Measurements from ENCODE around the gene TGM5. TPM values are rescaled to one million over a fixed set of nuclear protein-coding genes. Genes with fewer than 3 reads are reported as not detected.

TGM5 gene
- total and polyA plus RNA-seq, 2 donors (not counting 1 experiment from before 2014, with no cell fraction given): 0.42 TPM; not detected in 1

DNA sequence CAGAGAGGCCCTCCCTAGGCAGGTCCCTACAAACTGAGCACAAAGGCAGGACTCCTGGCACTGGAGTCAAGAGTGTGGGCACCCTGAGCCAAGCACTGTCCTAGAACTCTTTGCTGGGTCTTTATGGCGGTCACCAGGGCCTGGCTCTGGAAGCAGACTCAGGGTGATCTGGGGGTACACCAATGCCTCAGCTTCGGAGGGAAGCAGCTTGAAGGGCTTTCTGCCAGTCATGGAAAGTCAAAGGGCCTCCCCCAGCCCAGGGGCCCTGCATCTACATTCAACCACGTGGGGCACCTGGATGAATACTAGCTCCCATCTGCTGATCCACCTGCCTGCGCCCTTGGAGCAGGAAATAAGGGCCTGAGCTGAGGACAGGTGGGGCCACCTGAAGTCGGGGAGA, 53.3 kb downstream of the TGM5 start:
- WGBS (ENCODE audit: insufficient coverage): 81% methylated on average over 5 of the region's 5 CpGs
- POLR2A ChIA-PET: no interaction called here
- H3K27ac Mint-ChIP-seq: no peak overlapping the region

DNA sequence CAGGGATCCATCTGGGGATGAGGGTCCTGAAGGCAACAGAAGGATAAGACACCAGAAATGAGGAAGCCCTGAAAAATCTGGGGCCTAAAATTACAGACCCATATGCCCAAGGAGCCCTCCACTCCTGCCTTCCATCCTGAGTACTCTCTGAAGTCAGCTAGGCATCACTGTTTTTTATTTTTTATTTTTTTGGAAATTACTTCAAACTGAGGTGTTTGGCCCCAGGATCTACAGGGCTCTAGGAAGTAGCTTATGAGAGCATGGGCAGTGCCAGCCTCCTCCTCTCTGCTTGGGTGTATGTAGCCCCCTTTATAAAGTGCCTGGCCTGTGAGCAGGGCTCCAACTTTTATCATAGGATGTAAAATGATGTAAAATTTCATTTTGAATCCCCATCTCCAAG, 53.8 kb downstream of the TGM5 start:
- intact Hi-C loops (cut with micrococcal nuclease): no loop called here
- Histone ChIP-seq H3K9me3 (ENCODE audit: control extremely low read depth in 1 of 3, control insufficient read depth in 2 of 3, insufficient read depth in 1 of 3, low read length in 2 of 3) (no peaks in the 10 kb centered on the region), H3K9ac (ENCODE audit: low read length) (no peak overlapping the region), H3K27me3 (replicated peaks in 1 of 4; ENCODE audit: control extremely low read depth in 1 of 4, control insufficient read depth in 3 of 4, insufficient read depth in 4 of 4, low read length in 3 of 4) (peaks cover 0 to 11% (median 0%) of the 10 kb centered on the region in 4 experiments), H3K27ac (ENCODE audit: low read length in 2 of 2) (no peak overlapping the region), H3K4me3 (ENCODE audit: control extremely low read depth in 1 of 5, extremely low read depth in 1 of 5, insufficient read depth in 1 of 5, low read depth in 2 of 5, low read length in 4 of 5) (no peak overlapping the region), H2AFZ (ENCODE audit: insufficient read depth, low read depth, low read length, poor library complexity, severe bottlenecking) (no peak overlapping the region), H3K4me2 (replicated peaks; ENCODE audit: low read depth, low read length, poor library complexity, severe bottlenecking) (no peak overlapping the region), H3K4me1 (ENCODE audit: control insufficient read depth in 2 of 2, insufficient read depth in 2 of 2, low read length in 2 of 2) (no peaks in the 10 kb centered on the region), H4K20me1 (ENCODE audit: control insufficient read depth, insufficient read depth, low read length, poor library complexity, severe bottlenecking) (no peaks in the 10 kb centered on the region), H3K79me2 (ENCODE audit: control insufficient read depth, insufficient read depth, low read length) (no peaks in the 10 kb centered on the region), H3K36me3 (replicated peaks in 1 of 2; ENCODE audit: control extremely low read depth in 1 of 2, control insufficient read depth in 1 of 2, extremely low read depth in 1 of 2, insufficient read depth in 2 of 2, low read length in 1 of 2) (no peaks in the 10 kb centered on the region)
- peaks cover 17% of the 10 kb centered on the region for H3K27me3 Mint-ChIP-seq
- CTCF ChIA-PET: interaction anchor here (0.9 to 3.8 kb wide), 4 partner anchors 9 to 74 kb away, joined by 3 to 24 read pairs (median 6); no protein-coding TSS in a partner anchor
- POLR2A ChIA-PET: no interaction called here
- DNase-seq (no peak), ATAC-seq (ENCODE audit: low read depth) (no peak)
- peaks cover 2% of the 10 kb centered on the region for H3K9me3 Mint-ChIP-seq (ENCODE audit: insufficient read depth)
- no peaks in the 10 kb centered on the region for H3K4me1 Mint-ChIP-seq
- no peak for TF ChIP-seq EZH2 (IDR thresholded peaks at IDR 0.05; ENCODE audit: borderline replicate concordance, insufficient read depth, low read depth, low read length, poor library complexity, severe bottlenecking)
- H3K27ac Mint-ChIP-seq: no peak overlapping the region
- no peak overlapping the region for H3K4me3 Mint-ChIP-seq

More for the DNA sequence above, 53.3 kb downstream of the TGM5 start:
- H2AFZ ChIP-seq (ENCODE audit: insufficient read depth, low read depth, low read length, poor library complexity, severe bottlenecking): no peak overlapping the region
- H3K4me3 Mint-ChIP-seq: no peak overlapping the region
- H3K9ac ChIP-seq (ENCODE audit: low read length): no peak overlapping the region
- no peak overlapping the region for H3K27ac ChIP-seq (ENCODE audit: low read length in 2 of 2)
- H3K4me2 ChIP-seq (replicated peaks; ENCODE audit: low read depth, low read length, poor library complexity, severe bottlenecking): no peak overlapping the region
- no peaks in the 10 kb centered on the region for H3K9me3 ChIP-seq (ENCODE audit: control extremely low read depth in 1 of 3, control insufficient read depth in 2 of 3, insufficient read depth in 1 of 3, low read length in 2 of 3)
- H4K20me1 ChIP-seq (ENCODE audit: control insufficient read depth, insufficient read depth, low read length, poor library complexity, severe bottlenecking): no peaks in the 10 kb centered on the region
- TF ChIP-seq EZH2 (IDR thresholded peaks at IDR 0.05; ENCODE audit: borderline replicate concordance, insufficient read depth, low read depth, low read length, poor library complexity, severe bottlenecking): no peak
- TF ChIP-seq, protein P1, sequence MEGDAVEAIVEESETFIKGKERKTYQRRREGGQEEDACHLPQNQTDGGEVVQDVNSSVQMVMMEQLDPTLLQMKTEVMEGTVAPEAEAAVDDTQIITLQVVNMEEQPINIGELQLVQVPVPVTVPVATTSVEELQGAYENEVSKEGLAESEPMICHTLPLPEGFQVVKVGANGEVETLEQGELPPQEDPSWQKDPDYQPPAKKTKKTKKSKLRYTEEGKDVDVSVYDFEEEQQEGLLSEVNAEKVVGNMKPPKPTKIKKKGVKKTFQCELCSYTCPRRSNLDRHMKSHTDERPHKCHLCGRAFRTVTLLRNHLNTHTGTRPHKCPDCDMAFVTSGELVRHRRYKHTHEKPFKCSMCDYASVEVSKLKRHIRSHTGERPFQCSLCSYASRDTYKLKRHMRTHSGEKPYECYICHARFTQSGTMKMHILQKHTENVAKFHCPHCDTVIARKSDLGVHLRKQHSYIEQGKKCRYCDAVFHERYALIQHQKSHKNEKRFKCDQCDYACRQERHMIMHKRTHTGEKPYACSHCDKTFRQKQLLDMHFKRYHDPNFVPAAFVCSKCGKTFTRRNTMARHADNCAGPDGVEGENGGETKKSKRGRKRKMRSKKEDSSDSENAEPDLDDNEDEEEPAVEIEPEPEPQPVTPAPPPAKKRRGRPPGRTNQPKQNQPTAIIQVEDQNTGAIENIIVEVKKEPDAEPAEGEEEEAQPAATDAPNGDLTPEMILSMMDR (IDR thresholded peaks at IDR 0.05): no peak
- no peaks in the 10 kb centered on the region for H3K4me1 Mint-ChIP-seq
- H3K4me1 ChIP-seq (ENCODE audit: control insufficient read depth in 2 of 2, insufficient read depth in 2 of 2, low read length in 2 of 2): no peaks in the 10 kb centered on the region
- CTCF ChIA-PET: interaction anchor here (0.9 to 3.8 kb wide), 4 partner anchors 9 to 73 kb away, joined by 3 to 24 read pairs (median 6); no protein-coding TSS in a partner anchor
- no peaks in the 10 kb centered on the region for H3K79me2 ChIP-seq (ENCODE audit: control insufficient read depth, insufficient read depth, low read length)
- H3K27me3 Mint-ChIP-seq: peaks cover 13% of the 10 kb centered on the region
- H3K4me3 ChIP-seq (ENCODE audit: control extremely low read depth in 1 of 5, extremely low read depth in 1 of 5, insufficient read depth in 1 of 5, low read depth in 2 of 5, low read length in 4 of 5): no peak overlapping the region
- no peaks in the 10 kb centered on the region for H3K36me3 ChIP-seq (replicated peaks in 1 of 2; ENCODE audit: control extremely low read depth in 1 of 2, control insufficient read depth in 1 of 2, extremely low read depth in 1 of 2, insufficient read depth in 2 of 2, low read length in 1 of 2)
- H3K9me3 Mint-ChIP-seq (ENCODE audit: insufficient read depth): peaks cover 2% of the 10 kb centered on the region
- peaks cover 0 to 11% (median 0%) of the 10 kb centered on the region in 4 experiments for H3K27me3 ChIP-seq (replicated peaks in 1 of 4; ENCODE audit: control extremely low read depth in 1 of 4, control insufficient read depth in 3 of 4, insufficient read depth in 4 of 4, low read length in 3 of 4)
- intact Hi-C loops (cut with micrococcal nuclease): no loop called here
- no peak for ATAC-seq (ENCODE audit: low read depth)
- DNase-seq: no peak
